ENCODE results near the gene HIPK2. TPM values are rescaled to one million over a fixed set of nuclear protein-coding genes. Genes with fewer than 3 reads are reported as not detected.

Gene HIPK2
- total RNA-seq, 1 donor from 2014 or later: 75.8 TPM

DNA sequence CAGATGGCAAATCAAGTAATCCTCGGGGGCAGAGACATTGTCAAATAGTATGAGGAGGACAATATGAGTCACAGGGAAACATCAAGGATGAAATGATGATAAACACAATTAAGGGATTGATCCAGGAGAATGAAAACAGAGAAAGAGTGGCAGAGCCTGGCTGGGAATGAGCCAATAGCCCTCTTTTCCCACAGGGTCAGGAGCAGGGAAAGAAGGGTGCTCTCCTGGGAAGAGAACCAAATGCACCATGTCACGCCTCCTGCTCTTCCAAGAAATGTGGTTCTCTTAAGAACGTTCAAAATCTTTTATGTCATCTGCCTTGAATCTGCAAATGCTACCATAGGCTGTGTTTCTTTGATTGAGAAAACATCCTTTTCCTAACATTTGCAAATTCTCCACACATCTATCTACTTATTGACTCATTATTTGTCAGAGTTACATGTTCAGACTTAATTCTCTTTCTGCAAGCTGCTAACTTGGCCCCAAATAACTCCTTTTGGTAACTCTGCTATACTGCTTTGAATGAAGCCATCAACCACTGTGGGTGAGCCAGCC lies 50.6 kb downstream of the HIPK2 start:
- Mint-ChIP-seq H3K4me1 (peaks cover 10% of the 10 kb centered on the region), H3K4me3 (no peak overlapping the region), H3K9me3 (peaks cover 7% of the 10 kb centered on the region), H3K27ac (no peak overlapping the region), H3K36me3 (peaks cover 21% of the 10 kb centered on the region), H3K27me3 (ENCODE audit: low read depth) (no peaks in the 10 kb centered on the region)
- TF ChIP-seq, protein P1, sequence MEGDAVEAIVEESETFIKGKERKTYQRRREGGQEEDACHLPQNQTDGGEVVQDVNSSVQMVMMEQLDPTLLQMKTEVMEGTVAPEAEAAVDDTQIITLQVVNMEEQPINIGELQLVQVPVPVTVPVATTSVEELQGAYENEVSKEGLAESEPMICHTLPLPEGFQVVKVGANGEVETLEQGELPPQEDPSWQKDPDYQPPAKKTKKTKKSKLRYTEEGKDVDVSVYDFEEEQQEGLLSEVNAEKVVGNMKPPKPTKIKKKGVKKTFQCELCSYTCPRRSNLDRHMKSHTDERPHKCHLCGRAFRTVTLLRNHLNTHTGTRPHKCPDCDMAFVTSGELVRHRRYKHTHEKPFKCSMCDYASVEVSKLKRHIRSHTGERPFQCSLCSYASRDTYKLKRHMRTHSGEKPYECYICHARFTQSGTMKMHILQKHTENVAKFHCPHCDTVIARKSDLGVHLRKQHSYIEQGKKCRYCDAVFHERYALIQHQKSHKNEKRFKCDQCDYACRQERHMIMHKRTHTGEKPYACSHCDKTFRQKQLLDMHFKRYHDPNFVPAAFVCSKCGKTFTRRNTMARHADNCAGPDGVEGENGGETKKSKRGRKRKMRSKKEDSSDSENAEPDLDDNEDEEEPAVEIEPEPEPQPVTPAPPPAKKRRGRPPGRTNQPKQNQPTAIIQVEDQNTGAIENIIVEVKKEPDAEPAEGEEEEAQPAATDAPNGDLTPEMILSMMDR (IDR thresholded peaks at IDR 0.05; ENCODE audit: unreplicated experiment): no peak
- DNase-seq (ENCODE audit: low spot score in 2 of 2, unreplicated experiment in 2 of 2): no peak

DNA sequence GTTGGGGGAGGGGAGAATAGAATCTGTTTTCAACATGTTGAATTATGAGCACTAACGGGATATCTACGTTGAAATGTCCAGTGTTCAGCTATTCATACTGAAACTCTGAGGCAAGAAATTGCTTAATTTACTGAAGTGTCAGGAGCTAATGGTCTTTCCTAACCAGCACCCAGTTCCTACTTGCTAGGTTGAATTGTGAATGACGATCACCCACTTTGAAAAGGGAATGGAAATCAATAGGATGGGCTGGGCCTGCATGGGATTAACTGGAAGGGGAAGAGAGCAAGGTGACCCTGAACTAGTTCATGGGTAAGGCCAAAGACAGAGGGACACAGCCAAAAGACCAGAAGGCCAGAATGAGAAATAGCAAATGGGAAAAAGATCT lies 51.3 kb downstream of the HIPK2 start:
- Mint-ChIP-seq H3K27ac (no peak overlapping the region), H3K4me3 (no peak overlapping the region), H3K9me3 (peaks cover 7% of the 10 kb centered on the region), H3K4me1 (peaks cover 6% of the 10 kb centered on the region), H3K36me3 (peaks cover 21% of the 10 kb centered on the region), H3K27me3 (ENCODE audit: low read depth) (no peaks in the 10 kb centered on the region)
- DNase-seq (ENCODE audit: low spot score in 2 of 2, unreplicated experiment in 2 of 2): no peak
- TF ChIP-seq, protein P1 (IDR thresholded peaks at IDR 0.05; ENCODE audit: unreplicated experiment): no peak

DNA sequence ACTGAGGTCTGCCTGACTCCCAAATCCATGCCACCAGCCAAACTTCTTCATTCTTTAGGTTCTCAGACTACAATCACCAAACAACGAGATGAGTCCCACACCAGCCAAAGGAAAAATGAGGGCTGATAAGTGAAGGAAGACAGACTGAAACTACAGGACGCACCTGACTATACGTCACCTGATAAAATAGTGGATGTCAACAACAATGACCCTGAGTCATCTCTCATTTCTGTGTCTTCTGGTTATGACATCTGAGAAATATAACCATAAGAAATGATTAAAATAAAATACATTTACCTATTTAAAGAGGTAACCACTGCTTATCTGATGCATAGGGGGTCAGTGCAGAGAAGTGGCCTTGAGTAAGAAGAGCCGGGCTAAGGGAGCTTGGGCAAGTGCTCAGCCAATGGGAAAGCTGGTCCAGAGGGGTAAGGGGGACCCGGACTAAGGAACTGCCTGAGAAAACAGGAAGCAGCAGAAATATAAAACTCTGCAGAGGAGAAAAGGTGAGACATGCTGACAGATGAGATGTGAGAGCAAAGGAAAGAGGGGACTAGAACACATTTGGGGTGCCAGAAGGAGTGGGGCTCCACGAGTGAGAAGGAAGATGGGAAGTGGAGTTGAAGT lies 51.8 kb downstream of the HIPK2 start:
- no peaks in the 10 kb centered on the region for H3K27me3 Mint-ChIP-seq (ENCODE audit: low read depth)
- H3K36me3 Mint-ChIP-seq: peaks cover 21% of the 10 kb centered on the region
- H3K4me1 Mint-ChIP-seq: peaks cover 2% of the 10 kb centered on the region
- H3K9me3 Mint-ChIP-seq: peaks cover 7% of the 10 kb centered on the region
- TF ChIP-seq, protein P1 (IDR thresholded peaks at IDR 0.05; ENCODE audit: unreplicated experiment): no peak
- no peak overlapping the region for H3K27ac Mint-ChIP-seq
- DNase-seq (ENCODE audit: low spot score in 2 of 2, unreplicated experiment in 2 of 2): no peak
- no peak overlapping the region for H3K4me3 Mint-ChIP-seq

DNA sequence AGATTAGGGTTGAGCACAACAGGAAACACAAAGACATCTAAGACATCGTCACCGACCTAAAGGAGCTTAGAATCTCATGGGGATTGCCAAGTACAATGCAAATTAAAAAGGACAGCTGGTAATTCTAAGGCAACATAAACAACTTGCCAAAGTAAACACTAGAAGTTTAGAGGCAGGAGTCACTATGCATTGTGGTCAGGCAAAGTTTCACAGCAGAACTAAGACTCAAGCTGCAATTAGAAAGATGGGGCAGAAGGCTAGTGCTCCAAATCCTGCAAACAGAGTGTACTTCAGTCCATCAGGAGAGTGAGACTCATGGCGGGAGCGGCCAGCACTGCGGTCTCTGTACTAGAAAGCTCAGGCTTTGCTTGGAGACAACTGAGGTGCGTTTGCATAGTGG lies 52.7 kb downstream of the HIPK2 start:
- Mint-ChIP-seq H3K4me3 (no peak overlapping the region), H3K27ac (no peak overlapping the region), H3K27me3 (ENCODE audit: low read depth) (no peaks in the 10 kb centered on the region), H3K4me1 (peaks cover 2% of the 10 kb centered on the region), H3K36me3 (peaks cover 21% of the 10 kb centered on the region), H3K9me3 (peaks cover 7% of the 10 kb centered on the region)
- no peak for DNase-seq (ENCODE audit: low spot score in 2 of 2, unreplicated experiment in 2 of 2)
- TF ChIP-seq, protein P1 (IDR thresholded peaks at IDR 0.05; ENCODE audit: unreplicated experiment): no peak

DNA sequence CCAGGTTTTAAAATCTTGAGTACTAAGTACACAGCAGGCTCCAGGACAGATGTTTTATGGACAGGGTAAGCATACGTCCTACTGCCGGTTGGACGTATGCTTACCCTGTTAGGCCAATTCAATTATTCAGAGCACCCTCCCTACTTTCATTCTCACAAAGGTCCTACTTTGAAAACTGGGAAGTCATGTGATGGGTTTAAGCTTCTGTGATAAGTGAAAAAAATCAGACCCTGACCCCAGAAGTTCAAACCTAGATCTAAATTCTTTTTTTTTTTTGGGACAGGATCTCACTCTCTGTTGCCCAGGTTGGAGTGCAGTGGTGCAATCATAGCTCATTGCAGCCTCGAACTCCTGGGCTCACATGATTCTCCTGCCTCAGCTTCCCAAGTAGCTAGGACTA lies 55.2 kb downstream of the HIPK2 start:
- Mint-ChIP-seq H3K36me3 (peaks cover 3% of the 10 kb centered on the region), H3K4me3 (no peak overlapping the region)
- TF ChIP-seq, protein P1 (IDR thresholded peaks at IDR 0.05; ENCODE audit: unreplicated experiment): no peak

More for the DNA sequence above, 55.2 kb downstream of the HIPK2 start:
- H3K27me3 Mint-ChIP-seq (ENCODE audit: low read depth): no peaks in the 10 kb centered on the region
- no peaks in the 10 kb centered on the region for H3K9me3 Mint-ChIP-seq
- no peak for DNase-seq (ENCODE audit: low spot score in 2 of 2, unreplicated experiment in 2 of 2)
- H3K27ac Mint-ChIP-seq: no peak overlapping the region
- peaks cover 2% of the 10 kb centered on the region for H3K4me1 Mint-ChIP-seq

Data from mesothelial cell of epicardium (in vitro differentiated cells).